SK-N-MC (cell line): ENCODE measurements around the gene AMBRA1.

Experiments used
- EZH2 ChIP-seq: fragments of 200-600 bp; sonication (generic); IDR thresholded peaks from one replicate; pipeline ENCODE4 v1.6.1; 2017; ENCODE audit warnings: antibody characterized with exemption
- POLR2AphosphoS5 ChIP-seq: IDR thresholded peaks from 2 replicates; pipeline ENCODE4 v1.6.1; 2012; ENCODE audit warnings: mild to moderate bottlenecking, low read depth, low read length, borderline replicate concordance

- TF ChIP-seq POLR2AphosphoS5 (no peak), EZH2 (no peak)
These were observed 39.3 kb downstream of the AMBRA1 start for GRCh38 chr11:46554213-46555147.
